Measurements from ENCODE around the gene SLC66A3.

The SLC66A3 gene

DNA sequence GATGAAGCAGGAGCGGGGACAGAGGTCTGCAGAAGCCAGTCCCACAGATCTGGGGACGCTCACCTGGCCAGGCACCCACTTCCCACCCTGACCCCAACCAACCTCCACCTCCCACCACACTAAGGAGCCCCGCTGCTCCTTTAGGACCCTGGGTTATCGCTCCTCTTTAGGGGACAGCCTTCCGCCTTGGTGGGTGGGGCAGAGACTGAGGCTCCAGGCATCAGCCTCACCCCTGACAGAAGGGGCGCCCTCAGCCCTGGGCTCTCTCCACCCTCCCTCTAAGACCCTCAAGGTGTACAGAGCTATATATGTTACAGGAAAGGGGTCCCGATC lies 33.5 kb upstream of the SLC66A3 start:
- no peak for DNase-seq (ENCODE audit: extremely low read depth, low read depth)
- H3K4me3 ChIP-seq (replicated peaks; ENCODE audit: low read depth, low read length), result no peak overlapping the region
- no peak for TF ChIP-seq CTCF (IDR thresholded peaks at IDR 0.05; ENCODE audit: low read depth, low read length, missing control alignments)

GRCh38 chr2:11122380-11122779 lies 32.9 kb upstream of the SLC66A3 start:
- no peak for TF ChIP-seq CTCF (IDR thresholded peaks at IDR 0.05; ENCODE audit: low read depth, low read length, missing control alignments)
- no peak overlapping the region for H3K4me3 ChIP-seq (replicated peaks; ENCODE audit: low read depth, low read length)
- DNase-seq (ENCODE audit: extremely low read depth, low read depth), result no peak

DNA sequence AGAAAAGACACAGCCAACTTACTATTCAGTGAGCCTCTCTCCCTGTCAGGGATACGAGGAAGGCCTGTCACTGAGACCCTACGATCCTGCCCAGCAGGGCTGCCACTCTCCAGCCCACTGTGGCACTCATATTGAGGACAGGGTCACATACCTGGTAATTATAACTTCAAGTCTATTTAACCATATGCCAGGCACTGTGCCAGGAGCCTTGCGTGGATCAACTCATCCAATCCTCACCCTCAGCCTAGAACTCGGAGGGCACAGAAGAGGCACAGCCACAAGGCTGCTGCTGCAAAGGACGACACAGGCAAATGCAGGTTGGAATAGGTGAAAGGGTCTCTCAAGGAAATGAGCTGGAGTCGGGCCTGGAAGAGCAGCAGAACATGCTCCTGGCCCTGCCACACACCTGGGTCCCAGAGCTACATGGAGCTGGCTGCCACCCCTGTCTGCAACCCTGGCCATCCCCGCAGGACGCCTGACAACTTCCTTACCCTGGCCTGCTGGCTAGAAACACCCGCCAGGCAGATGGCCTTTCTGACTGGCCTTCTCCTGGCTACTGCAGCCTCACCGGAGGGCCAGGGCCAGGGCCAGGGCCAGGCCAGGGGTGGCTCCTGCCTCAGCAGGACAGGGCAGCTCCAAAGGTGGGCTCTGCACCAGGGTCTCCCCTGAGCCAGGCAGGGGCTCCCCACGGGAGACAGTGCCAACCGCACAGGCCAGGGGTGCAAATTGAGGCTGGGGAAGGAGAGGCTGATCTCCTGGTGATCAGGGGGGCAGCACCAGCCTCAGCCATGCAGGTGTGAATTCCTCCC lies 32.1 kb upstream of the SLC66A3 start:
- H3K4me3 ChIP-seq (replicated peaks; ENCODE audit: low read depth, low read length), result no peak overlapping the region
- DNase-seq (ENCODE audit: extremely low read depth, low read depth), result no peak
- TF ChIP-seq CTCF (IDR thresholded peaks at IDR 0.05; ENCODE audit: low read depth, low read length, missing control alignments), result no peak

DNA sequence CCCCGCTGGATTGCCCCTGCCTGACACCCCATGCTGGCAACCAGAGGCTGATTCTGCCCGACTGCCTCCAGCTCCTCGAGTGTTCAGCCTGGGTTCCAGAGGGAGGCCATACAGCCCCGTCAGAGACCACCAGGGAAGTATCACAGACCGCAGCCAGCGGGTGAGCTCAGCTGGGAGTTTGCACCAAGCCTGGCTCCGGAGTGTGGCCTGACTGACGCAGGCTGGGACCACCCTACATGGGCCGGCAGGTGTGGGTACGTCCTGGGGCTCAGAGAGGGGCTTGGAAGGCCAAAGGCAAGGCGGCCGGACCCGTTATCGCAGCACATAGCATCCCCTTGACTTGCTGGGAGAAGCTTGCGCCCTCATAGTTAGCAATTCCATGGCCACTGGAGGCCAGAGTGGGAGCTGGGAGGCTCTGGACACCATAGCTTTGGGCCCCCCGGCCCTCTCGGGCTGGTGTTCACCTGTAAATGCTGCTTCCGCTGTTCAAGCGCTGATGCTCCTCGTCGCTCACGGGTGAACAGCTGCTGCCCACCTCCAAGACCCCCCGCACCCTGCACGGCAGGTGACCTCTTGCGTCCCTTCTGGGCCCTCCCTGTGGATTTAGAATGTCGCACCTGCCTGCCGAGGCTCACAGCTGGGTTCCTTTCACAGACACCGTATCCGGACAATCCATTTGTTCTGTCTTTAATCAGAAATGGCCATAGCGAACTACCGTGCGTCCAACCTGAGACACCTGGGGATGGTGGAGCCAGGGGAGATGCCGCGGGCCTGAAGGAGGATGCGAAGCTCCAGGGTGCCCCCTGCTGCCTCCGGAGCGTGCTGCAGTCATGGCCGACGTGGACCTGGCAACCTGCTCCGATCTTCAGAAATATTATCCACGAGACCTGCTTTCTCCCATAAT lies 31.2 kb upstream of the SLC66A3 start:
- peak; percentile 95 for TF ChIP-seq CTCF (IDR thresholded peaks at IDR 0.05; ENCODE audit: low read depth, low read length, missing control alignments)
- no peak for DNase-seq (ENCODE audit: extremely low read depth, low read depth)
- H3K4me3 ChIP-seq (replicated peaks; ENCODE audit: low read depth, low read length), result no peak overlapping the region

GRCh38 chr2:11124760-11125068 lies 30.6 kb upstream of the SLC66A3 start:
- TF ChIP-seq CTCF (IDR thresholded peaks at IDR 0.05; ENCODE audit: low read depth, low read length, missing control alignments), result no peak
- DNase-seq (ENCODE audit: extremely low read depth, low read depth), result no peak
- no peak overlapping the region for H3K4me3 ChIP-seq (replicated peaks; ENCODE audit: low read depth, low read length)

DNA sequence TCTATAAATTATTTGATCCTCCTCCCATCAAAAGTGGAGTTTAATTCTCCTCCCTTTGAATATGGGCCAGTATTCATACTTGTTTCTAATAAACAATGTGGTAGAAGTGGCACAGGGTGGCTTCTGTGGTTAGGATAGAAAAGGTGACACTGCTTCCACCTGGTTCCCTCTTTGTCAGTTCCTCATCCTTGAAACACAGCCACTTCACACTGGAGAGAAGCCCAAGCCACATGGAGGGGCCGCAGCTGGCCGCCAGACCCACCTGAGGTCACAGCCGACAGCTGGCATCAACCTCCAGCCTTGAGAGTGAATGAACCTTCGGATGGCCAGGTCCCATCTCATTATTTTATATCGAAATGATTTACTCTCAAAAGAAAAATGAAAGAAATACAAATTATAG lies 27.5 kb upstream of the SLC66A3 start:
- H3K4me3 ChIP-seq (replicated peaks; ENCODE audit: low read depth, low read length), result no peak overlapping the region
- no peak for TF ChIP-seq CTCF (IDR thresholded peaks at IDR 0.05; ENCODE audit: low read depth, low read length, missing control alignments)
- DNase-seq (ENCODE audit: extremely low read depth, low read depth), result no peak
